Neural cell (in vitro differentiated cells): Measurements from ENCODE around the gene MAST4. TPM values are rescaled to one million over a fixed set of nuclear protein-coding genes. Genes with fewer than 3 reads are reported as not detected.

Experiments used
- H2AFZ ChIP-seq: fragments of 200-600, 300-800 bp; sonication (generic), shearing (Covaris generic); 2 replicates; pipeline ENCODE4 v1.6.0; 2014; ENCODE audit warnings: low read depth, mild to moderate bottlenecking, antibody characterized with exemption, low read length, moderate library complexity
- H3F3A ChIP-seq: fragments of 200-600 bp; shearing (Covaris generic); 2 replicates; pipeline ENCODE4 v1.6.1; 2016; ENCODE audit warnings: mild to moderate bottlenecking, moderate library complexity, mixed read lengths, antibody characterized with exemption, low read length; ENCODE audit not compliant: insufficient read depth, poor library complexity, severe bottlenecking
- H3K27ac ChIP-seq: fragments of 200-600, 300-800 bp; sonication (generic), shearing (Covaris generic); 2 replicates; pipeline ENCODE4 v1.5.1; 2014; ENCODE audit warnings: mild to moderate bottlenecking, low read length, moderate library complexity
- H3K27me3 ChIP-seq: fragments of 300-800, 200-600 bp; sonication (generic), shearing (Covaris generic); 2 replicates; pipeline ENCODE4 v1.6.0; 2014; ENCODE audit warnings: mild to moderate bottlenecking, low read depth, low read length, moderate library complexity; ENCODE audit not compliant: insufficient read depth
- H3K36me3 ChIP-seq: fragments of 300-800, 200-600 bp; sonication (generic), shearing (Covaris generic); 2 replicates; pipeline ENCODE4 v1.5.1; 2014; ENCODE audit warnings: mild to moderate bottlenecking, antibody characterized with exemption, low read length, moderate library complexity; ENCODE audit not compliant: insufficient read depth
- H3K4me2 ChIP-seq: fragments of 300-800, 200-600 bp; sonication (generic), shearing (Covaris generic); 2 replicates; pipeline ENCODE4 v1.6.0; 2014; ENCODE audit warnings: mild to moderate bottlenecking, low read length
- H3K4me3 ChIP-seq: fragments of 300-800, 200-600 bp; sonication (generic), shearing (Covaris generic); 2 replicates; pipeline ENCODE4 v1.5.1; 2014; ENCODE audit warnings: mild to moderate bottlenecking, low read length, moderate library complexity
- H3K79me2 ChIP-seq: fragments of 200-600 bp; shearing (Covaris generic); replicated peaks from 2 replicates; pipeline ENCODE4 v1.6.0; 2014; ENCODE audit warnings: mild to moderate bottlenecking, low read length, moderate library complexity; ENCODE audit not compliant: insufficient read depth
- H3K9ac ChIP-seq: fragments of 300-800, 200-600 bp; sonication (generic), shearing (Covaris generic); 2 replicates; pipeline ENCODE4 v1.6.1; 2016; ENCODE audit warnings: mild to moderate bottlenecking, low read length, mixed read lengths
- H3K9me2 ChIP-seq: fragments of 200-600 bp; shearing (Covaris generic); 2 replicates; pipeline ENCODE4 v1.6.1; 2016; ENCODE audit warnings: mild to moderate bottlenecking, low read length, mixed read lengths; ENCODE audit not compliant: insufficient read depth
- H3K9me3 ChIP-seq: fragments of 200-600, 300-800 bp; sonication (generic), shearing (Covaris generic); 2 replicates; pipeline ENCODE4 v1.6.1; 2016; ENCODE audit warnings: mild to moderate bottlenecking, mixed run types, low read length, moderate library complexity, mixed read lengths
- H4K20me1 ChIP-seq: fragments of 200-600 bp; shearing (Covaris generic); 2 replicates; pipeline ENCODE4 v1.6.1; 2016; ENCODE audit warnings: mild to moderate bottlenecking, mixed run types; ENCODE audit not compliant: insufficient read depth
- CTCF ChIP-seq: fragments of 450-650 bp; IDR thresholded peaks from 2 replicates; pipeline ENCODE4 v1.5.1; 2014; ENCODE audit warnings: antibody characterized with exemption, mild to moderate bottlenecking, moderate library complexity; ENCODE audit not compliant: poor library complexity, severe bottlenecking
- EP300 ChIP-seq: fragments of 450-650 bp; conservative IDR thresholded peaks from 2 replicates; pipeline ENCODE4 v1.6.1; 2014; ENCODE audit warnings: antibody characterized with exemption, mild to moderate bottlenecking, moderate library complexity; ENCODE audit not compliant: poor library complexity, severe bottlenecking
- EZH2 ChIP-seq: fragments of 200-600, 300-800 bp; shearing (Covaris generic), sonication (generic); IDR thresholded peaks from 2 replicates; pipeline ENCODE4 v1.6.1; 2014; ENCODE audit warnings: antibody characterized with exemption, low read length, borderline replicate concordance, mild to moderate bottlenecking; ENCODE audit not compliant: insufficient read depth, poor library complexity, severe bottlenecking
- MXI1 ChIP-seq: fragments of 450-650 bp; conservative IDR thresholded peaks from 2 replicates; pipeline ENCODE4 v1.6.1; 2014; ENCODE audit warnings: antibody characterized with exemption, mild to moderate bottlenecking; ENCODE audit not compliant: poor library complexity, severe bottlenecking
- POLR2AphosphoS5 ChIP-seq: IDR thresholded peaks from 2 replicates; pipeline ENCODE4 v1.6.1; 2012
- RAD21 ChIP-seq: fragments of 450-650 bp; conservative IDR thresholded peaks from 2 replicates; pipeline ENCODE4 v1.6.1; 2014; ENCODE audit warnings: antibody characterized with exemption, mild to moderate bottlenecking, moderate library complexity
- REST ChIP-seq: IDR thresholded peaks from 2 replicates; pipeline ENCODE4 v1.6.1; 2012; ENCODE audit warnings: borderline replicate concordance
- SMC3 ChIP-seq: fragments of 450-650 bp; conservative IDR thresholded peaks from 2 replicates; pipeline ENCODE4 v1.6.1; 2014; ENCODE audit warnings: antibody characterized with exemption, mild to moderate bottlenecking, moderate library complexity; ENCODE audit not compliant: poor library complexity
- TAF1 ChIP-seq: IDR thresholded peaks from 2 replicates; pipeline ENCODE4 v1.6.1; 2012; ENCODE audit warnings: low read depth
- polyA plus RNA-seq: library from polyadenylated mRNA; depleted of rRNA; stranded (reverse); fragments of >200 nt; gene quantifications from 2 replicates; pipeline ENCODE4 v1.2.3, GENCODE V29; 2014

Gene MAST4
- polyA plus RNA-seq, 1 donor from 2014 or later: 2.3 TPM

GRCh38 chr5:66810848-66811261, 214.7 kb downstream of the MAST4 start:
- H3K9me3 ChIP-seq: no peaks in the 10 kb centered on the region
- H3K9me2 ChIP-seq: no peaks in the 10 kb centered on the region
- H3K9ac ChIP-seq: no peak overlapping the region
- H3K79me2 ChIP-seq: no peaks in the 10 kb centered on the region
- no peaks in the 10 kb centered on the region for H3K36me3 ChIP-seq
- no peaks in the 10 kb centered on the region for H3K27me3 ChIP-seq
- no peaks in the 10 kb centered on the region for H3F3A ChIP-seq
- no peak for TF ChIP-seq CTCF
- no peak for TF ChIP-seq POLR2AphosphoS5
- TF ChIP-seq TAF1: no peak
- no peak for TF ChIP-seq MXI1
- no peak for TF ChIP-seq SMC3
- TF ChIP-seq EP300: no peak
- no peak for TF ChIP-seq RAD21
- no peak for TF ChIP-seq EZH2
- TF ChIP-seq REST: no peak
- no peaks in the 10 kb centered on the region for H4K20me1 ChIP-seq
- H3K4me2 ChIP-seq: no peak overlapping the region
- H3K4me3 ChIP-seq: no peak overlapping the region
- no peak overlapping the region for H2AFZ ChIP-seq
- no peak overlapping the region for H3K27ac ChIP-seq

- TF ChIP-seq CTCF: no peak
- no peak for TF ChIP-seq EZH2
- no peak for TF ChIP-seq REST
- TF ChIP-seq SMC3: no peak
- no peak for TF ChIP-seq RAD21
- TF ChIP-seq TAF1: no peak
- TF ChIP-seq EP300: no peak
Measured at GRCh38 chr5:66812291-66812690, 216.1 kb downstream of the MAST4 start.

More at GRCh38 chr5:66812291-66812690, 216.1 kb downstream of the MAST4 start:
- H3K4me3 ChIP-seq: no peak overlapping the region
- no peaks in the 10 kb centered on the region for H3K27me3 ChIP-seq
- H3K4me2 ChIP-seq: no peak overlapping the region
- no peak overlapping the region for H2AFZ ChIP-seq
- no peak overlapping the region for H3K27ac ChIP-seq
- H3K9me2 ChIP-seq: no peaks in the 10 kb centered on the region
- no peaks in the 10 kb centered on the region for H3K9me3 ChIP-seq
- H4K20me1 ChIP-seq: no peaks in the 10 kb centered on the region
- no peaks in the 10 kb centered on the region for H3K36me3 ChIP-seq
- H3K79me2 ChIP-seq: no peaks in the 10 kb centered on the region
- H3F3A ChIP-seq: no peaks in the 10 kb centered on the region
- no peak overlapping the region for H3K9ac ChIP-seq
